ENCODE measurements around the gene TMEM60. TPM values are rescaled to one million over a fixed set of nuclear protein-coding genes. Genes with fewer than 3 reads are reported as not detected.

Gene TMEM60
- total RNA-seq, 1 donor from 2014 or later, result 17.2 TPM

GRCh38 chr7:77823787-77824186, 25.6 kb upstream of the TMEM60 start:
- Mint-ChIP-seq H3K4me3 (no peak overlapping the region), H3K9me3 (peaks cover 64% of the 10 kb centered on the region), H3K27me3 (ENCODE audit: low read depth) (no peaks in the 10 kb centered on the region), H3K4me1 (peaks cover 9% of the 10 kb centered on the region), H3K36me3 (peaks cover 67% of the 10 kb centered on the region), H3K27ac (peak overlapping the region; percentile 22)
- TF ChIP-seq CTCF (IDR thresholded peaks at IDR 0.05; ENCODE audit: unreplicated experiment), result no peak
- DNase-seq (ENCODE audit: low spot score in 2 of 2, unreplicated experiment in 2 of 2), result no peak

- no peak for DNase-seq (ENCODE audit: low spot score in 2 of 2, unreplicated experiment in 2 of 2)
- H3K4me1 Mint-ChIP-seq, result peaks cover 5% of the 10 kb centered on the region
- no peaks in the 10 kb centered on the region for H3K27me3 Mint-ChIP-seq (ENCODE audit: low read depth)
- H3K9me3 Mint-ChIP-seq, result peaks cover 74% of the 10 kb centered on the region
- no peak overlapping the region for H3K27ac Mint-ChIP-seq
- H3K36me3 Mint-ChIP-seq, result peaks cover 80% of the 10 kb centered on the region
- TF ChIP-seq CTCF (IDR thresholded peaks at IDR 0.05; ENCODE audit: unreplicated experiment), result no peak
- H3K4me3 Mint-ChIP-seq, result no peak overlapping the region
Observed at GRCh38 chr7:77822269-77822668, 24.0 kb upstream of the TMEM60 start.

DNA sequence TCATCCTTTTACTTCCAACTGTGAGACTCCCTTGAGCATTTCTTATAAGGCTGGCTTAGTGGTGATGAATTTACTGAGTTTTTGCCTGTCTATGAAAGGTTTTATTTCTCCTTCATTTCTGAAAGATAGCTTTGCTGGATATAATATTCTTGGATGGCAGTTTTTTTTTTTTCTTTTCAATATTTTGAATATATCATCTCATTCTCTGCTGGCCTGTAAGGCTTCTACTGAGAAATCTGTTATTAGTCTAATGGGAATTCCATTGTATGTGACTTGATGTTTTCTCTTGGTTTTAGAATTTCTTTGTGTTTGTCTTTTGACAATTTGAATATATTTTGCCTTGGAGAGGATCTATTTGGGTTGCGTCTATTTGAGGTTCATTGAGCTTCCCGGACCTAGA, 22.7 kb upstream of the TMEM60 start:
- Mint-ChIP-seq H3K4me1 (peaks cover 5% of the 10 kb centered on the region), H3K36me3 (peaks cover 81% of the 10 kb centered on the region), H3K9me3 (peaks cover 75% of the 10 kb centered on the region), H3K27ac (no peak overlapping the region), H3K27me3 (ENCODE audit: low read depth) (no peaks in the 10 kb centered on the region), H3K4me3 (no peak overlapping the region)
- TF ChIP-seq CTCF (IDR thresholded peaks at IDR 0.05; ENCODE audit: unreplicated experiment), result no peak
- DNase-seq (ENCODE audit: low spot score in 2 of 2, unreplicated experiment in 2 of 2), result no peak

DNA sequence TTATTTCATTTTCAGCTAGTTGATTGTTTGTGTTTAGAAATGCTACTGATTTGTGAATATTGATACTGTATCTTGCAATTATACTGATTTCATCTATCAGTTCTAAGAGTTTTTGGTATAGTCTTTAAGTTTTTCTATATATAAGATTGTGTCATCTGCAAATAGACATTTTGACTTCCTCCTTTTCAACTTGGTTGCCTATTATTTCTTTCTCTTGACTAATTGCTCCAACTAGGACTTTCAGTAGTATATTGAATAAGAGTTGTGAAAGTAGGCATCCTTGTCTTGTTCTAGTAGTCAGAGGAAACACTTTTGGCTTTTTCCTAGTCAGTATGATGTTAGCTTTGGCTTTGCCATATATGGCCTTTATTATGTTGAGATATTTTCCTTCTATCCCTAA, 20.8 kb upstream of the TMEM60 start:
- Mint-ChIP-seq H3K36me3 (peaks cover 74% of the 10 kb centered on the region), H3K27me3 (ENCODE audit: low read depth) (no peaks in the 10 kb centered on the region), H3K4me1 (peaks cover 5% of the 10 kb centered on the region), H3K4me3 (no peak overlapping the region), H3K9me3 (peaks cover 69% of the 10 kb centered on the region), H3K27ac (no peak overlapping the region)
- no peak for DNase-seq (ENCODE audit: low spot score in 2 of 2, unreplicated experiment in 2 of 2)
- TF ChIP-seq CTCF (IDR thresholded peaks at IDR 0.05; ENCODE audit: unreplicated experiment), result no peak

DNA sequence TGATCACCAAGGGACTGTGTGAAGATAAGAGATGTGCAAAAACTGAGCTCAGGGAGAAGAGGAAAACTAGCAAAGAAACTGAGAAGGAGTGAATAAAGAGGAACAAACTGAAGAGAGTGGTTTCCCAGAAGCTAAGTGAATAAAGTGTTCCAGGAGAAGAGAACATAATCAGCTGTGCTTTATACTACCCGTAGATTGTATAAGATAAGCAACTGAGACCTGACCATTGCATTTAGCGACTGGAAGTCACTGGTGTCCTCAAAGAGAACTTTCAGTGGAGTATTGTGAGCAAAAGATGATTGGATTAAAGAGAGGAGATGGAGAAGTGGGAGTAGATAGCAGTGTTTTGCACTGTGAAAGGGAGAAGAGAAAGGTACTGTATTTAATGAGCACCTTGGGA, 14.9 kb upstream of the TMEM60 start:
- TF ChIP-seq CTCF (IDR thresholded peaks at IDR 0.05; ENCODE audit: unreplicated experiment), result no peak
- H3K36me3 Mint-ChIP-seq, result peaks cover 33% of the 10 kb centered on the region
- peaks cover 34% of the 10 kb centered on the region for H3K9me3 Mint-ChIP-seq
- H3K4me1 Mint-ChIP-seq, result peaks cover 17% of the 10 kb centered on the region
- H3K27ac Mint-ChIP-seq, result peak overlapping the region; percentile 95
- no peaks in the 10 kb centered on the region for H3K27me3 Mint-ChIP-seq (ENCODE audit: low read depth)
- no peak for DNase-seq (ENCODE audit: low spot score in 2 of 2, unreplicated experiment in 2 of 2)
- no peak overlapping the region for H3K4me3 Mint-ChIP-seq

- Mint-ChIP-seq H3K36me3 (peaks cover 35% of the 10 kb centered on the region), H3K4me1 (peaks cover 17% of the 10 kb centered on the region), H3K27ac (peak overlapping the region; percentile 95), H3K4me3 (no peak overlapping the region), H3K27me3 (ENCODE audit: low read depth) (no peaks in the 10 kb centered on the region), H3K9me3 (peaks cover 39% of the 10 kb centered on the region)
- no peak for DNase-seq (ENCODE audit: low spot score in 2 of 2, unreplicated experiment in 2 of 2)
- no peak for TF ChIP-seq CTCF (IDR thresholded peaks at IDR 0.05; ENCODE audit: unreplicated experiment)
Observed at GRCh38 chr7:77812290-77812685, 14.1 kb upstream of the TMEM60 start.

Data from mesothelial cell of epicardium (in vitro differentiated cells).